Glutamatergic neuron (in vitro differentiated cells): ENCODE results near the gene SRGAP1. TPM values are rescaled to one million over a fixed set of nuclear protein-coding genes. Genes with fewer than 3 reads are reported as not detected.
A peak's percentile ranks its signal among the peaks of the same experiment; 100 is the strongest.
"Not testable (repeated sequence)": the region's sequence is repeated elsewhere in the genome, so short reads cannot be mapped to it uniquely, and the experiment has no call there.

Experiments
- DNase-seq: peaks from one replicate; pipeline ENCODE4 v3.0.0; 2022
- H3K27ac Mint-ChIP-seq: one replicate; pipeline ENCODE4 v1.8.0; 2020; ENCODE audit warnings: mild to moderate bottlenecking, mixed read lengths, inconsistent platforms; ENCODE audit not compliant: unreplicated experiment
- H3K27me3 Mint-ChIP-seq: one replicate; pipeline ENCODE4 v1.8.0; 2020; ENCODE audit warnings: mild to moderate bottlenecking, moderate library complexity, mixed read lengths, inconsistent platforms; ENCODE audit not compliant: unreplicated experiment
- H3K36me3 Mint-ChIP-seq: one replicate; pipeline ENCODE4 v1.8.0; 2020; ENCODE audit warnings: mild to moderate bottlenecking, mixed read lengths, inconsistent platforms; ENCODE audit not compliant: unreplicated experiment
- H3K4me1 Mint-ChIP-seq: one replicate; pipeline ENCODE4 v1.8.0; 2020; ENCODE audit warnings: mild to moderate bottlenecking, low read depth, mixed read lengths, inconsistent platforms; ENCODE audit not compliant: unreplicated experiment
- H3K4me3 Mint-ChIP-seq: one replicate; pipeline ENCODE4 v1.8.0; 2020; ENCODE audit warnings: mild to moderate bottlenecking, mixed read lengths, inconsistent platforms; ENCODE audit not compliant: unreplicated experiment
- H3K9me3 Mint-ChIP-seq: one replicate; pipeline ENCODE4 v1.8.0; 2020; ENCODE audit warnings: mild to moderate bottlenecking, moderate library complexity, mixed read lengths, inconsistent platforms; ENCODE audit not compliant: unreplicated experiment
- CTCF ChIP-seq: fragments of 200-600 bp; sonication (generic); IDR thresholded peaks from one replicate; pipeline ENCODE4 v1.5.0; 2021; ENCODE audit not compliant: partially characterized antibody, unreplicated experiment
- total RNA-seq: library from RNA; stranded (reverse); fragmentation: NEBNext Ultra II Directional; extraction: Animal tissue kit (Norgen Biotek cat#: 25700); gene quantifications from one replicate; pipeline ENCODE4 v1.2.1, GENCODE V29; 2021; ENCODE audit not compliant: unreplicated experiment

SRGAP1 gene
- total RNA-seq, 1 donor from 2014 or later: 52.0 TPM

GRCh38 chr12:63836046-63836445 is 8.5 kb upstream of the SRGAP1 start:
- DNase-seq: no peak
- no peaks in the 10 kb centered on the region for H3K36me3 Mint-ChIP-seq

GRCh38 chr12:63836936-63837335 is 7.6 kb upstream of the SRGAP1 start:
- TF ChIP-seq CTCF: no peak
- Mint-ChIP-seq H3K27me3 (no peaks in the 10 kb centered on the region), H3K4me1 (no peaks in the 10 kb centered on the region), H3K27ac (no peak overlapping the region), H3K9me3 (no peaks in the 10 kb centered on the region), H3K4me3 (no peak overlapping the region), H3K36me3 (no peaks in the 10 kb centered on the region)
- no peak for DNase-seq

More at GRCh38 chr12:63836046-63836445, 8.5 kb upstream of the SRGAP1 start:
- Mint-ChIP-seq H3K4me3 (no peak overlapping the region), H3K9me3 (no peaks in the 10 kb centered on the region), H3K4me1 (no peaks in the 10 kb centered on the region), H3K27ac (no peak overlapping the region), H3K27me3 (no peaks in the 10 kb centered on the region)
- no peak for TF ChIP-seq CTCF

GRCh38 chr12:63838411-63838810 is 6.1 kb upstream of the SRGAP1 start:
- Mint-ChIP-seq H3K36me3 (no peaks in the 10 kb centered on the region), H3K4me1 (no peaks in the 10 kb centered on the region)

GRCh38 chr12:63841011-63841410 is 3.5 kb upstream of the SRGAP1 start:
- H3K27me3 Mint-ChIP-seq: peaks cover 8% of the 10 kb centered on the region
- TF ChIP-seq CTCF: no peak
- H3K9me3 Mint-ChIP-seq: peaks cover 2% of the 10 kb centered on the region
- H3K4me3 Mint-ChIP-seq: no peak overlapping the region
- H3K36me3 Mint-ChIP-seq: no peaks in the 10 kb centered on the region
- peaks cover 2% of the 10 kb centered on the region for H3K4me1 Mint-ChIP-seq
- DNase-seq: no peak
- no peak overlapping the region for H3K27ac Mint-ChIP-seq

More at GRCh38 chr12:63838411-63838810, 6.1 kb upstream of the SRGAP1 start:
- no peak for DNase-seq
- TF ChIP-seq CTCF: no peak
- no peaks in the 10 kb centered on the region for H3K9me3 Mint-ChIP-seq
- H3K4me3 Mint-ChIP-seq: no peak overlapping the region
- no peak overlapping the region for H3K27ac Mint-ChIP-seq
- no peaks in the 10 kb centered on the region for H3K27me3 Mint-ChIP-seq

- H3K4me3 Mint-ChIP-seq: peak overlapping the region; percentile 11
- H3K4me1 Mint-ChIP-seq: peaks cover 7% of the 10 kb centered on the region
- peaks cover 3% of the 10 kb centered on the region for H3K9me3 Mint-ChIP-seq
- H3K27me3 Mint-ChIP-seq: peaks cover 8% of the 10 kb centered on the region
- H3K36me3 Mint-ChIP-seq: no peaks in the 10 kb centered on the region
- no peak overlapping the region for H3K27ac Mint-ChIP-seq
- no peak for TF ChIP-seq CTCF
- DNase-seq: no peak
Observed at GRCh38 chr12:63841571-63841970, 2.9 kb upstream of the SRGAP1 start.

- H3K36me3 Mint-ChIP-seq, H3K27me3 Mint-ChIP-seq, H3K4me1 Mint-ChIP-seq, H3K9me3 Mint-ChIP-seq, H3K27ac Mint-ChIP-seq, DNase-seq: not testable (repeated sequence)
- peak overlapping the region; percentile 83 for H3K4me3 Mint-ChIP-seq
Observed at GRCh38 chr12:63842750-63843149, 1.8 kb upstream of the SRGAP1 start.
